ENCODE results near the gene CES4A. TPM values are rescaled to one million over a fixed set of nuclear protein-coding genes. Genes with fewer than 3 reads are reported as not detected.
A peak's percentile ranks its signal among the peaks of the same experiment; 100 is the strongest.

The CES4A gene
- total and polyA plus RNA-seq, 9 of the 15 experiments (the other 6 are each of a cell fraction or from before 2014, with no cell fraction given) = 0.09 to 0.13 (median 0.11) TPM; not detected in 6

- CTCF ChIA-PET (ENCODE audit: low intra/inter-chr PET ratio) = interaction anchor here (2.8 kb wide), 1 partner anchor 55 kb away, joined by 9 read pairs; the partner anchor contains the start of gene CES3
- H3K9me1 ChIP-seq (ENCODE audit: control insufficient read depth, insufficient read depth, low read length) = no peaks in the 10 kb centered on the region
- no peak overlapping the region for H2AFZ ChIP-seq (ENCODE audit: low read depth, low read length)
- no peaks in the 10 kb centered on the region for H4K20me1 ChIP-seq (replicated peaks; ENCODE audit: control insufficient read depth, insufficient read depth, low read length)
- H3K4me3 ChIP-seq = no peak overlapping the region
- intact Hi-C loops (cut with micrococcal nuclease) = loop anchor here (5.0 to 10.0 kb wide), 4 partner anchors 64 to 389 kb away; partner anchors contain the start of gene MATCAP1
- H3K9ac ChIP-seq (ENCODE audit: insufficient read depth in 1 of 2, low read depth in 2 of 2, low read length in 2 of 2) = peak overlapping the region in 1 of 2 experiments; percentile 45; a peak in 1 of 4 replicates
- H3K9me3 ChIP-seq (replicated peaks; ENCODE audit: control insufficient read depth, insufficient read depth, low read depth, low read length) = no peaks in the 10 kb centered on the region
- H3K4me2 ChIP-seq (ENCODE audit: insufficient read depth, low read length) = no peak overlapping the region
- TF ChIP-seq SPI1 (IDR thresholded peaks at IDR 0.05; ENCODE audit: borderline replicate concordance, low read depth, low read length) = 0 out of 2 replicates have a peak, but pooled peaks have one; percentile 12
- no peak for TF ChIP-seq MBD1 (CRISPR knock-in tag; IDR thresholded peaks at IDR 0.05)
- TF ChIP-seq, protein P1, sequence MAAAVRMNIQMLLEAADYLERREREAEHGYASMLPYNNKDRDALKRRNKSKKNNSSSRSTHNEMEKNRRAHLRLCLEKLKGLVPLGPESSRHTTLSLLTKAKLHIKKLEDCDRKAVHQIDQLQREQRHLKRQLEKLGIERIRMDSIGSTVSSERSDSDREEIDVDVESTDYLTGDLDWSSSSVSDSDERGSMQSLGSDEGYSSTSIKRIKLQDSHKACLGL (CRISPR knock-in tag; IDR thresholded peaks at IDR 0.05; ENCODE audit: borderline replicate concordance, poor library complexity, severe bottlenecking) = no peak
- TF ChIP-seq CEBPB (tag; IDR thresholded peaks at IDR 0.05) = no peak
- DNase-seq (ENCODE audit: extremely low read depth in 1 of 4, low spot score in 3 of 4) = no peak
- ATAC-seq = no peak
- no TSS peak for BruUV-seq (replicated peaks)
- POLR2A ChIA-PET = interaction anchor here (0.8 kb wide), 1 partner anchor 144 kb away, joined by 4 read pairs; the partner anchor contains the start of genes FBXL8 and TRADD
- no peaks in the 10 kb centered on the region for H3K27me3 ChIP-seq (ENCODE audit: control insufficient read depth in 2 of 2, insufficient read depth in 2 of 2, low read length in 2 of 2)
- no peaks in the 10 kb centered on the region for H3K79me2 ChIP-seq (ENCODE audit: control insufficient read depth, insufficient read depth, low read length)
- in situ Hi-C loops (cut with MboI) = loop anchor here (5.0 kb wide), 2 partner anchors 76 to 141 kb away; partner anchors contain the start of genes FBXL8 and TRADD
- peaks cover 4 to 19% of the 10 kb centered on the region in 2 experiments; a peak in 4 of 5 replicates for H3K4me1 ChIP-seq (replicated peaks in 1 of 2; ENCODE audit: control insufficient read depth in 2 of 2, insufficient read depth in 2 of 2, low read length in 2 of 2)
- H3K36me3 ChIP-seq (ENCODE audit: control insufficient read depth, insufficient read depth, low read length) = no peaks in the 10 kb centered on the region
- no peak overlapping the region for H3K27ac ChIP-seq (ENCODE audit: extremely low read depth, low read depth, low read length)
- no peak for FAIRE-seq
These were observed 27.8 kb downstream of the CES4A start for GRCh38 chr16:67016143-67016542.

All from K562 (cell line).